ENCODE data around the gene HOXA3. TPM values are rescaled to one million over a fixed set of nuclear protein-coding genes. Genes with fewer than 3 reads are reported as not detected.

The HOXA3 gene
- total and polyA plus RNA-seq, 2 of the 8 experiments (the other 6 are each of a cell fraction or from before 2014, with no cell fraction given), result not detected

DNA sequence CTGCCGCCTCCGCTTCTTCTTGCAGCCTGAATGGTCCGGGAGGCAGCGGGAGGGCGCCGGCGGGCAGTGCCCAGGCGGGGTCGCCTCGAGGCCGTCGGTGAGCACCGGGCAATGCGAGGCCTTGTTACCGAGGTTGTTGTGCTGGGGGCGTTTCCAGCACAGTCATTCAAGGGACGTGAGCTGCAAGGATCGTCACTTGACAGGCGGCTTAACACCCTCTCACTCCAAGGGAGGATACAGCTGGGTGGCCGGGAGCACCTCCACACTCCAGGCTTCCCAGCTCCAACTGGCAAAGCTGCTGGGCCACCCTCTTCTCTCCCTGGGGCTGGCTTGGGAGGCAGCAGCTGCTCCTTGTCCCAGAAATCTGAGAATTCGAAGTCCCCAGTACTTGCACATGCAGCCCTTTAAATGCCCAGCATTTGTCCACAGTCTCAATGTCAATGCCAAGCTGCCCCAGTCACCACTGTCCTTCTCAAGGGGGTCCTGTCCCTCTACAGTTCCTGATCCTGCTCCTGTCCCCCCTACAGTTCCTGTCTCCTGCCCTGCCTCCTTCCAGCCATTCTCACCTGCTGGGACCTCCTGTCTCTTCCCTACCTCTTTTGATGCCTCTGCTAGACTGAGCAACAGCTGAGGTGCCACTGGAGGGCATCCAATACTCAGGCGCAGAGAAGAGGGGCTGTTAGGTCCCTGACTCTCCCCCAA lies 37.1 kb upstream of the HOXA3 start:
- H3K4me1 ChIP-seq (replicated peaks in 1 of 4; ENCODE audit: control insufficient read depth in 3 of 4, insufficient read depth in 4 of 4, low read length in 3 of 4), result peaks cover 0 to 27% (median 16%) of the 10 kb centered on the region in 4 experiments; a peak in 5 of 7 replicates
- H3K9ac ChIP-seq (replicated peaks in 1 of 4; ENCODE audit: extremely low read depth in 1 of 4, low read depth in 3 of 4, low read length in 3 of 4), result no peak overlapping the region
- H3K9me3 ChIP-seq (ENCODE audit: insufficient read depth in 2 of 2, low read depth in 1 of 2, low read length in 1 of 2), result peaks cover 0 to 3% of the 10 kb centered on the region in 2 experiments; a peak in 1 of 4 replicates
- H2BK12ac ChIP-seq (ENCODE audit: low read depth, low read length), result 0 out of 2 replicates have a peak overlapping the region, but pooled peaks have one; percentile 60
- no peak overlapping the region for H3K18ac ChIP-seq (ENCODE audit: extremely low read depth, low read length)
- H3K36me3 ChIP-seq (ENCODE audit: control insufficient read depth in 2 of 4, insufficient read depth in 4 of 4, low read length in 3 of 4), result peaks cover 0 to 14% (median 0%) of the 10 kb centered on the region in 4 experiments; a peak in 1 of 8 replicates
- no peak for FAIRE-seq
- H2BK5ac ChIP-seq (ENCODE audit: low read depth, low read length), result no peak overlapping the region
- H4K20me1 ChIP-seq (replicated peaks in 1 of 2; ENCODE audit: control insufficient read depth in 1 of 2, insufficient read depth in 2 of 2, low read length in 2 of 2), result peaks cover 30 to 60% of the 10 kb centered on the region in 2 experiments
- H4K8ac ChIP-seq (ENCODE audit: extremely low read depth, insufficient read depth, low read length), result 0 out of 2 replicates have a peak overlapping the region, but pooled peaks have one; percentile 1
- POLR2A ChIA-PET (ENCODE audit: partially characterized antibody), result no interaction called here
- no peak overlapping the region for H4K91ac ChIP-seq (replicated peaks; ENCODE audit: insufficient read length, low read length)
- peak overlapping the region in 1 of 4 experiments; percentile 38; a peak in 2 of 8 replicates for H3K4me3 ChIP-seq (ENCODE audit: extremely low read depth in 1 of 4, insufficient read depth in 2 of 4, low read depth in 3 of 4, low read length in 4 of 4)
- H3K27me3 ChIP-seq (replicated peaks in 1 of 4; ENCODE audit: control insufficient read depth in 3 of 4, extremely low read depth in 1 of 4, insufficient read depth in 3 of 4, low read length in 3 of 4), result peaks cover 97 to 100% (median 98%) of the 10 kb centered on the region in 4 experiments
- H4K5ac ChIP-seq (ENCODE audit: insufficient read length, low read depth, low read length), result no peak overlapping the region
- H2AK5ac ChIP-seq (ENCODE audit: low read depth, low read length), result no peak overlapping the region
- H2AFZ ChIP-seq (ENCODE audit: low read length), result no peak overlapping the region
- WGBS, 2 experiments (ENCODE audit: extremely low coverage in 1 of 2, insufficient coverage in 1 of 2, insufficient read length in 1 of 2, insufficient replicate concordance in 2 of 2, low coverage in 1 of 2, low lambda C conversion rate in 2 of 2, missing lambda C conversion rate in 1 of 2), result 10% methylated on average over 21 of the region's 22 CpGs; no CpG with 5 or more reads in 1 of the 2 experiments
- H2BK20ac ChIP-seq (ENCODE audit: low read length), result peak overlapping the region; percentile 32; the same call in 1 of the 2 replicates
- H3K27ac ChIP-seq (ENCODE audit: low read depth, low read length), result no peak overlapping the region
- H3K23me2 ChIP-seq (ENCODE audit: low read depth, low read length), result no peaks in the 10 kb centered on the region
- H3K4me2 ChIP-seq (ENCODE audit: insufficient read depth in 1 of 2, low read depth in 2 of 2, low read length in 2 of 2), result peak overlapping the region; percentile 29 to 41; a peak in 3 of 4 replicates
- H3K56ac ChIP-seq (replicated peaks; ENCODE audit: insufficient read length, low read depth, low read length), result no peak overlapping the region
- peak in 1 of 2 experiments; percentile 64 for DNase-seq (ENCODE audit: low read depth in 1 of 2, low spot score in 2 of 2)
- no peaks in the 10 kb centered on the region for H3K79me2 ChIP-seq (ENCODE audit: control insufficient read depth in 1 of 2, insufficient read depth in 2 of 2, low read length in 2 of 2)
- TF ChIP-seq RAD21 (IDR thresholded peaks at IDR 0.05 in 1 of 2, conservative IDR thresholded peaks at IDR 0.05 in 1 of 2; ENCODE audit: low read depth in 2 of 2, low read length in 2 of 2) (peak in 1 of 2 experiments; percentile 3; a peak in 1 of 4 replicates), CBX5 (IDR thresholded peaks at IDR 0.05; ENCODE audit: low read depth, low read length) (no peak)
- H3K4ac ChIP-seq (replicated peaks; ENCODE audit: insufficient read length, low read depth, low read length), result no peak overlapping the region
- H3K14ac ChIP-seq (ENCODE audit: insufficient read length), result no peak overlapping the region
- CTCF ChIA-PET (ENCODE audit: partially characterized antibody), result interaction anchor here (0.5 to 9.1 kb wide), 7 partner anchors 10 to 831 kb away, joined by 3 to 64 read pairs (median 7); partner anchors contain the start of gene HOXA13
- no peaks in the 10 kb centered on the region for H3K79me1 ChIP-seq (ENCODE audit: low read depth, low read length)
- H3K23ac ChIP-seq (ENCODE audit: insufficient read length), result no peak overlapping the region
- no peak overlapping the region for H2BK120ac ChIP-seq (replicated peaks; ENCODE audit: low read depth, low read length)
- H2BK15ac ChIP-seq (ENCODE audit: low read length), result no peak overlapping the region
